GM21717 (cell line): ENCODE data around the gene SDK1.

Source experiments
- ATAC-seq: cut with Tn5 transposase; IDR thresholded peaks from one replicate; pipeline ENCODE4 v1.9.1; 2021; ENCODE audit warnings: mild to moderate bottlenecking, moderate library complexity; ENCODE audit not compliant: unreplicated experiment

Gene SDK1

DNA sequence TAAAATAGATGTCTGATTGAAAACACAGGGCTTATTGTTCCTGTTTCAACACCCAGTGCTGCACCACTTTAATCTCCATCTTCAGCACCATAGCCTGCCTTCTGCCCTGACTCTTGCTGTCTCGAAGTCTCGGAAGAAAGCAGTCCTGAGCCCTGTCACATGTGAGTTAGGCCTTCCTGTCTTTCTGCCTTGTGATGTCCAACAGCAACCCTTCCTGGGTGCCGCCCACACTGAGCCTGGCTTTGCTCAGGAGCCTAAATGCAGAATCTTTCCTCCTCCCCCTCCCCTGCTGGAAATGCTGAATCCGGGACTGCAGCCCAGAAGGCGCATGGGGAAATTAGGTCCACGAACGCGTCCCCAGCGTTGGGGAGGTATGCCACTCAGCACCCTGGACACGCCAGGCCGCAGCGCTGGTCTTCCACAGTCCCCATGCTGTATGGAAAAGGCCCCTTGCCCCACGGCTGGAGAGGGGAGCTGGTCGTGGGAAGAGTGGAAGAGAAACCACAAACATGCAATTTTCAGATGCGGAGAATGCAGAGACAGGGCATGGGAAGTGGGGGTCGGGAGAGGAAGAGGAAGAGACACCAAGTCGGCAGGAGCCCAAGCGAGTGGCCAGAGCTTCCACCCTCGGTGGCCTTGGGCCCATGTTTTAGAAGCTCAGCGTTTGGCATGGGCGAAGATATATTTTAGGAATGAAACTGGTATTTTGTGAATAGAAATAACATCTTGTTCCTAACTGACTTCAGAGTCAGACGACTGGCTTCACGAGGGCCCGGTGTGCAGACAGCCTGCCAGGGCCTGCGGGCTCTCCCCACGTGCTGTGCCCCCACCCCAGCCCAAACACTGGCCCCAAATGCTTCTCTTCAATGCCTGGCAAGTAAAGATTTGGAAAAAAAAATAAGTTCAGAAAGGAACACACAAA lies 724.9 kb downstream of the SDK1 start:
- no peak for ATAC-seq

DNA sequence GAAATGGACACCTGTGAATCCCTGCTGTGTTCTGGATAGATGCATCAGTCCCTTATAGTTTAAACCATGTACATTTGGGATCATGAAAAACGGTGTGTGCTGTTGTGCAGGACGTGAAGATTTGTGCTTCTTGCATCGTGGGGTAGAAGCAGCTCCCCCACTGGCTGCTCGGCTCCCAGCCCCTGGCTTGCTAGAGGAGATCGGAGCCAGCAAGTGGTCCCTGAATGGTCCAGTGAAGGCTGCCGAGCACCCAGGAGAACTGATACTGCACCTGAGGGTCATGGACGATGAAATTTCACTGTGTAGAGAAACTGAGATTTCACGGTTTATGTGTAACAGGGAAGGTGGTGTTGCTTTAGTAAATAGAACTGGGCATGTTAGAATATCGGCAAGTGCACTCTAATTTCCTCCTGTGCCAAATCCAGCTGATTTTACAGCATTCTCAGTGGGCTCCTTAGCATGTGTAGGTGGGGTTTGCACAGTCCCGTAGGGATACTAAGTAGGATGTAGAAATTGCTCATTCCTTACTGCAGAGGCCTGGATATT lies 726.0 kb downstream of the SDK1 start:
- no peak for ATAC-seq

DNA sequence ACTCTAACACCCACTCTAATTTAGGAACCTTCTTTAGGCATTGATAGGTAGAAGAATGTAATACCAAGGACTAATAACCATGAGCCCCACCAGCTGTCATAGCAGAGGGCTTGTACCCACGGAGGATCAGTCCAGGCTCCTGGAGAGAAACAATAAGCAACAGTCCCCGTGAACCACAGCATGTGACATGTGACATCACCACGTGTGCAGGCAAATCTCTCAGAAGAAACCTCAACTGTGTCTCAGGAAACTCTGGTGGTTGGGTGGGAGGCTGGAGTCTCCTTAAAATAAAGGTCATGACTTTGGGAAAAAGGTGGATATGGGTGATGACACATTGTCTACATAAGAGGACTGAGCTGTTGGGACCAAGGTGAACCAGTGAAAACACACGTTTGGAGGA lies 727.2 kb downstream of the SDK1 start:
- no peak for ATAC-seq

DNA sequence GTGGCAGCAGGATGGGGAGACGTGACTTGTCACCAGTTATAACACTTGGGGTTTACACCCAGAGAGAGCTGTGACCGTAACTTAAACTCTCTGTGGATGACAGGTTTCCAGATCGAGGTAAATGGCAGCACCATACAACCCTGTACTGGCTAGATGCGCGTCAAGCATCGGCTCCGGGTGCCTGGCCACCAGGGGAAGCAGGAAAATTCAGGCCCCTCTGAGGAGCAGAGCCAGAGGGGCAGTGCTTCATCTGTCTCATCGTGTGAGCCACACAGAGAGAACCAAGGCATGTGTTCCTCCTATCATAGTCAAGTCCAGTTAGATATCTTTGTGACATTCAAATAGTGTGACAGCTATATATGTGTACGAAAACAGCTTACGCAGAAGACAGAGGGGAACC lies 728.9 kb downstream of the SDK1 start:
- no peak for ATAC-seq

DNA sequence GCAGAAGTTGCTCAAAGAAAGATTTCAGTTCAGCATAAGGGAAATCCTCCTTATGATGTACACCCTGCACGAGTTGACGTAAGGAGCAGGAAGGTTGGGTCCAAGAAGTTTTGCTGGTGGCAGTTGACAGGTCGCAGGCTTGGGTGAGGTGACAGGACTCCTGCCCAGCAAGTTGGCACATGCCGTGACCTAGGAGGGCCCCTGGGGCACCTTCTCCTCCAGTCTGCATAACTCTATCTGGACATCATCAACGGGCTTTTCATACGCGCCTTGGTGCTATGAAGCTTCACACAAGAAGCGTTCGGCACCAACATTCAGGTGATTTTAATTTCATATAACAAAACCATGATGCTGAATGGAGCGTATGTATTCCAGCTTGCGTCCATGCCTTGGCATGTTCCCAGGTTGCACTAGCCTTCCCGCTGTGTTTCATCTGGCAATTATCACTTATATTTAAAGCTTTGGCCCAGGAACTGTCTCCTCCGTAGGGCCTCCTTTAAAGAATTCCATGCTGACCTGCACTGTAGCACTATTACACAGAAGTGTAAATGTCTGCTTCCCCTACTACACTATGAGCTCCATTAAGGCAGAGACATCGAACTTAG lies 729.4 kb downstream of the SDK1 start:
- ATAC-seq, result no peak

DNA sequence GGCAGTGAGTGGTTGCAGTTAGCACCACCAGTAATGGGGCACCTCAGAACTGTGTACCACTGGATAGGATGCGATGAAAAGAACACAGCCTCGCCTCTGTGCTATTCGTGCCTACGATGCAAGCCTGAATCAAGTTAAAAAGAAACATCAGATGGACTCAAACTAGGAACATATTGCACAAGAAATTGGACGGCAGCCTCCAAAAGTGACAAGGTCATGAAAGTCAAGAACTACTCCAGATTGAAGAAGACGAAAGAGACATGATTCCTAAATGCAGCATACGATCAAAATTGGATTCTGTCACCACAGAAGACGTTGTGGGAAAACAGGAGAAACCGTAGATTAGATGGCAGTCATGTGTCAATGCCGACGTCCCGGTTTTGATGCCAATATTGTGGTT lies 732.9 kb downstream of the SDK1 start:
- ATAC-seq, result no peak

DNA sequence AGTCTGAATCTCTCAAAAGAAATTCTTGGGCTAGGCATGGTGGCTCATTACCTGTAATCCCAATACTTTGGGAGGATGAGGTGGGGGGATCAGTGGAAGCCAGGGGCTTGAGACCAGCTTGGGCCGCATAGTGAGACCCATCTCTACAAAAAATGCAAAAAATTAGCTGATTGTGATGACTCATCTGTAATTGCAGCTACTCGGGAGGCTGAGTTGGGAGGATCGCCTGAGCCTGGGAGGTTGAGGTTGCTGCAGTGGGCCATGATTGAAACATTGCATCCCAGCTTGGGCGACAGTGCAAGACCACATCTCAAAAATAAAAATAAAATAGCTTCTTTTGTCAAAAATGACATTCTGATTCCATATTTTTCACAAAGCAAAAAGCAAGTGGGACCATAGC lies 736.3 kb downstream of the SDK1 start:
- no peak for ATAC-seq

DNA sequence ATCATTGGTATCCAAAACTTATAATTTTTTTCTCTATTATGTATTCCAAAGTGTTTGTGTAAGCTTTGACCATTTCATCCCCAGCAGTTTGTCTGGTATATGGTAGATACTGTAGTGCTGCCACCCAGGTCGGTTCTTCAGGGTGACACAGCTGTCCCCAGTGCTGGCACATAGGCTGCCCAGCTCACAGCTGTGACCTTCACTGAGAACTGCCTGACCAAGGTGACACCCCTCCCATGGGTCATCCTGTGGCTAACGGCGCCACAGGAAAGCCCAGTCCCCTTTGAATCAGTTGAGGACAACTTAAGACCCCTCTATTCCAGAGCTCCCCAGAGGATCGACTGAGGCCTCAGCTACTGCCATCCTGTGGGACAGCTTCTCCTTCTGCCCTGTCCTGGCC lies 736.8 kb downstream of the SDK1 start:
- no peak for ATAC-seq

DNA sequence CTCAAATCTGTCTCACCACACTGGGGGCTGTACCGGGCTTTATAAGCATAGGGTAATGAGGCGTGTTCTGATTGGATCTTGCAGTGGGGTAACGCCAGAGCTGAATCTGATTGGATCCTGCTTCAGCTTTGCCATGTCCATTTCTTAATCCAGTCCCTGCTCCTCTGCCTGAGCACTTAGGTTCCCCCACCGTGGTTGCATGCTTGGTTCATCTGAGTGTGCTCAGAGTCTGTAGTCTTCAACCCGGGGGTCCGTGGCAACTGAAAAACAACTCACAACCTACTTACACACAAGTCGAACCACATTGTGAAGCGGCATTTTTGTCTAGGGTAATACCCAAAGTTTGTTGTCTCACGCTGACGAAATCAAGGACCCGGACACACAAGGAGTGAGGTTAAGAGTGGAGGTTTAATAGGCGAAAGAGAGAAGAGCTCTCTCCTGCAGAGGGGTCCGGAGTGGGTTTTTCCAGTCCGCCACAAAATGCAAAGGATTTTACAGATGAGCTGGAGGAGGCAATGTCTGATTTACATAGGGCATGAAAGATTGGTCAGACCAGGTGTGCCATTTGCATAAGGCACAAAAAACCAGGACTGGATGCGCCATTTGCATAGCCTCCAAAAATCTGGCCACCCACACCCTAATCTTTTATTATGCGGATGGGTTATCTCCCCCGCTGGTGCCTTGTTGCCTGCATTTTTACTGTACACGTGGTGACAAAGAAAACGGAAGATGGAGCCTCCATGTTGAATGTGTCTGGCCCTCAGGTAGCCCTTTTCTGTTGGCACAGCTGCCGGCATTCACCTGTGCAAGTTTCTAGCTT lies 739.3 kb downstream of the SDK1 start:
- no peak for ATAC-seq

DNA sequence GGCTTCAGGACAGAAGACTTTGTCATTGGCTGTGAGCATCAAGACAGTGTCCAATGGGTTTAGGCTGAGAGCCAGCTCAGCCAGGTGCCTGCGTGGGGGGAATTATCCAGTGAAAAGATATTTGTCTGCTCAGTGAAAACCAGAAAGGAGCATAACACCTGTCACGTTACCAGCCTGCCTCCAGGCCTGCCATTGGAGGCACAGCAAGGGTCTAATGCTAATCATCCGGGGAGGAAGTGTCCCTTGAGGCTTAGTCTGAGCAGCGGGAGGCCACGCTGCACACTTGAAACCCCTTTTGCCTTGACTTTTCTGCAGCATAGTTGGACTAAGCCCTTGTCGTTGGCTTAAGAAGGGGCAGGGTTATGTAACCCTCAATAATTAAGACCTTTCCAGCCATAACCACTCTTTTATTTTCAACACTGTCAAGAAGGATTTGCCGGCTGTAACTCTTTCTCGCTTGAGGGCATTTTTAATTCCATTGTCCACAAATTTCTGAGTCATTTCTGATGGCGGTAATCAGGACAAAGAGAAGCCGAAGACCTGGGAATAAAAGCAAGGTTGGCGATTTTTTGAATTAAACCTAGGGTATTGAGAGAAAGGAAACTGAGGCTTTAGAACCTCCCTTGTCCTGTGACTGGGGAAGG lies 741.5 kb downstream of the SDK1 start:
- ATAC-seq, result no peak

DNA sequence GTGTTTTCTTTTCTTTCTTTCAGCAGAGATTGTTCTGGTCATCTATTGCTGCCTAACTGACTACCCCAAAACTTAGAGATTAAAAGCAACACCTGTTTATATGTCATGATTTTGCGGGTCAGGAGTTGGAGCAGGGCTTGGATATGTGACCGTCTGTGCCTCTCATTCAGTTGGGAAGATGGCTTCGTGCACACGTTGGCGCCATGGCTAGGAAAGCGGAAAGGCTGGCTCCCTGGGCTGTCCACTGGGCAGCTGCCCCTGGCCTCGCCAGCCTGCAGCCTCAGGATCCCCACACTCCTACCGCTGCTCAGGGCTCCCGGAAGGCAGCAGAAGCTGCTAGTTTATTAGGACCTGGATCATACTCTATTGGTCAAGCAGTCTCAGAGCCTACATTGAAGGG lies 742.9 kb downstream of the SDK1 start:
- ATAC-seq, result no peak

DNA sequence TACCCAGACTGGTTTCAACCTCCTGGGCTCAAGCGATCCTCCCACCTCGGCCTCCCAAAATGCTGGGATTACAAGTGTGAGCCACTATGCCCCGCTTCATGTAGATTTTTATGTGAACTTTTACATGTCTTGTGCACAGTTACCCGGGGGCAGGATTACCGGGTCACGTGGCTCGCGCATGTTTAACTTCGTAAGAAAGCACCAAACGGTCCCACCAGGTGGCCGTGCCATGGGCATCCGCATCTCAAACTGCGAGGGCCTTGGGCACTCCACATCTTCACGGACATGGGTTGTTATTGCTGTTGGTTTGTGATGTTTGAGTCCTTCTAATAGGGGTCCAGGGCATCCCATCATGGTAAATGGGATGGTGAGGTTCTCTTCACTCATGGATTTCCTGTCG lies 744.4 kb downstream of the SDK1 start:
- ATAC-seq, result no peak

DNA sequence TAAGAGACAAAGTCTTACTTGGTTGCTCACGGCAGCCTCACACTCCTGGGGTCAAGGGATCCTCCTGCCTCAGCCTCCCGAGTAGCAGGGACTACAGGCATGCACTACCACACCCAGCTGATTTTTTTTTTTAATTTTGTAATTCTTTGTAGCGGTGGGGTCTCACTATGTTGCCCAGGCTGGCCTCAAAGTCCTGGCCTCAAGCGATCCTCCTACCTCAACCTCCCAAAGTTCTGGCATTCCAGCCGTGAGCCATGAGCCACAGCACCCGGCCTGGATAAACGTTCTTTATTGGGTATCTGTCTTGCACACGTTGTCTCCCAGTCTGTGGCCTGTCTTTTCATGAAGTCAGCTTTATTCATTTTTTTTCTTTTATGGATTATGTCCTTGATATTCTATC lies 744.9 kb downstream of the SDK1 start:
- ATAC-seq, result no peak

DNA sequence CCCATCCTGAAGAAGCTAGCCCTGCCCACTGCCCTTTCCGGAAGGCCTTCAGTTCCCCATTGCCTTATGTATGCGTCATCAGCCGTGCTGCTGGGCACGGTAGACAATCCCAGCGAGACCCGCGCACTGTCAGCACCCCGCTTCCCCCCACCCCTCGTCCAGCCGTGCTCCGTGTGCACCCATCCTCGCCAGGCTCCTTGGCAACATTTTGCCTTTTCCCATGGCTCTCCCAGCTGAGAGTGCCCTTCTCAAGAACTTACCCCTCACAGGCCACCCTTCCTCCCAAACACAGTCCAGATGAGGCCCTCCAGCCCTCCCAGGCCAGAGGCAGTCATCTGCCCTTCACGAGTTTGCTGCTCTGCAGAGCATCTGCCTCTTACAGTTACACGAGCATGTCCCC lies 747.3 kb downstream of the SDK1 start:
- no peak for ATAC-seq

DNA sequence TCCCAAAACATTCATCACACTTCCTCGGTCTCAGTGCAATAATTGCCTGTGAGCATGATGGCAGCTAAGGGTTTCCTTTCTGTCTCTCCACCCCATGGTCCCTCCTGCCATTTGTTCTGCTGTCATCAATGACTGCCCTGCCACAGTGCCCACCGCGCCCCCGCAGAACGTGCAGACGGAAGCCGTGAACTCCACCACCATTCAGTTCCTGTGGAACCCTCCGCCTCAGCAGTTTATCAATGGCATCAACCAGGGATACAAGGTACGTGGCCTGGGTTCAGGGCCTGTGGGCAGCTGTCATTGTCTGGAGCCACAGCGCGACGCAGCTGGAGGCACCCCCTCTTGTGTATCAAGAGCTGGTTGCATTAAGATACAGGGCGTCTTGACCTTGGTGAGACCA lies 748.1 kb downstream of the SDK1 start:
- no peak for ATAC-seq

DNA sequence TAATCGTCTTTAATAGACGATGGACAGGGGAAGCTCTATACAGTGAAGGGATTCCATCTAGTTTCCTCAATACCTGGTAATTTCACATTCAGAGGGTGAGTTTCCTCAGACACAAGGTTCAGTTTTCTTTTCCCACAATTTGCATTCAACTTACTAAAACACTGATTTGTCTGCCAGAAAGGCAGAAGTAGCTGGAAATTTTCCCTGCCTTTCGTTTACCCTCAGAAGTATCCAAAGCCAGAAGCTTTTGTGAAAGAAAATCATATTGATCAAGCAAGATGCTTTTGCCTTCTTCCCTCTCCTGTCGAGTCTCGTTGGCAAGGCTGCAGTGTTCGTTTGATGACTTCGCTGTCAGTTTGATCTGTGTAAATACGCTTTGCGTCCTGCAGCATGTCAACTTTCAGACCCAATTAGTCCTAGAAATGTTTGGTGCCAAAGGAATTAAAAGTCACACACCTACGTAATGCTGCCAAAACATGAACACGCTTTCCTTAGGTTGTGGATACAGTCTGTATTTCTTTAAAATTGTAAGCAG lies 749.1 kb downstream of the SDK1 start:
- no peak for ATAC-seq

DNA sequence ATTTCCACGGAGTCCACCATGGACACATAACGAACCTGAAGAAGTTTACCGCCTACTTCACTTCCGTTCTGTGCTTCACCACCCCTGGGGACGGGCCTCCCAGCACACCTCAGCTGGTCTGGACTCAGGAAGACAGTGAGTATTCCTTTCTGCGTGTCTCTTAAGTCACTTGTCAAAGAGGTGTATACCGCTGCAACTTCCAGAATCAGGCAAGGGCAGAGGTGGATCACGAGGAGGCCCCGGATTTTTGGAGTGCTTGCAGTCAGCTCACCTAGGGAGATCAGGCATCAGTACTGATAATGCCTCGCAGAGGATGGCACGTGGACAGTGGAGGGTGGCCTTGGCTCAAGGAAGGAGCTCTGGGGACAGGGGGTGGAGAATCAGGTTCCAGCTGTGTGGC lies 750.6 kb downstream of the SDK1 start:
- no peak for ATAC-seq

DNA sequence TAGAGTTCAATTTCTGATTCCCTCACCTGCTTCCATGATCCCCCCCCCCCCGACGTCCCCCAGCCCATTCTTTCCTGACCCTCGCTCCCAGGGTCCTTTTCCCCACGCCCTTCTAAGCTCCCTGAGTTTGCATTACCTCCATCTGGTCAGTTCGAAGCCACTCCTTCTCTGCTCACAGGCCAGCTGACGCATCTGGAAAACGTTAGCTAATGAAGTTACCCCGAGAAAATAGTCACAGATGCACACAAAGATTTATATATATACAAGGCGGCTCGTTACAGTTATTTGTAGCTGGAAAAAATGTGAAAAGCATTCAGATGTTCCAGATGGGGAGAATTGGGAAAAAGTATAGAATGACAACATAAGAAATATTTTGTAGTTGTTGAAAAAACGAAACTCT lies 751.1 kb downstream of the SDK1 start:
- no peak for ATAC-seq

DNA sequence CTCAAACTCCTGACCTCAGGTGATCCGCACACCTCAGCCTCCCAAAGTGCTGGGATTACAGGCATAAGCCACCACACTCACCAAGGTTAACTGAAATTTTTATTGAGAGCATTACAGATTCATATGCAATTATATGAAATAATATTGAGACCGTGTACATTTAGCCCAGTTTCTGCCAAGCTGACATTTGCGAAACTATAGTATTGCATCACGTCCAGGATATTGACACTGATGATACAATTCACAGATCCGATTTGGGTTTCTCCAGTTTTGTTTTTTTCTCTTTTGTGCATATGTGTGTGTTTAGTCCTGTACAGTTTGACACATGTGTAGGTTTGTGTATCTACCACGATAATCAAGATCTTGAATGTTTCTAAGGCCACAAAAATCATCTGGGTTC lies 753.1 kb downstream of the SDK1 start:
- ATAC-seq, result no peak

DNA sequence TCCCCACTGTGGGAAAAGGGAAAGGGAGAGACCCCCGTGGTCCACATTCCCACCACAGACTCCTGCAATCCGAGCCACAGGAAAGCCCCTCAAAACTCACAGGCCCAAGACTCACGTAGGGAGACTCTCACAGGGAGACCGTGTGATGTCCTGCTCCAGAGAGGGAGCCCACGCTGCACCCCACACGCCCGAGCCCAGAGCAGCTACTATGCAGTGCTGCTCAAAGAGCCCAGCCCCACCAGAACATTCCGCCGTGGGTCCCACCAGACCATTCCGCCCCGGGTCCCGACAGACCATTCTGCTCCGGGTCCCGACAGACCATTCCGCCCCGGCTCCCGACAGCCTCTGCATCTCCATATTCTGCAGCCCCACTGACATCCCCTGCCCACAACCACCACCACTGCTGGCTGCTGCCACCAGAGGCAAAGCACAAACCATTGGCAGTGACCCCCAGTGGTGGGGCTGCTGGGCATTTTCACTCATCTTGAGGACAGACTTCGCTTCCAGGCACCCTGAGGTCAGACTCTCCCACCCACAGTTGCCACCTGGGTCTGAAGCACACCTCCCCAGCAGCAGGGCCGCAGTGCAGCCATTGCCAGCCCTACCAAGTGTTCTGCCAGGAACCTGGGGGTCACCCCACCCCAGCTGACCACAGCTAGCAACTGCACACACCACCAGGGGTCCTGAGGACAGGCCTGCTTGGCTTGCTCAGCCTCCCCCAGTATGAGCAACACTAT lies 755.7 kb downstream of the SDK1 start:
- no peak for ATAC-seq
